SK-N-SH (cell line): ENCODE results near the gene RBAK. TPM values are rescaled to one million over a fixed set of nuclear protein-coding genes. Genes with fewer than 3 reads are reported as not detected.

Source experiments
- CTCF ChIA-PET: fragments of 300-600, 350-600 bp; formaldehyde crosslinking; extraction: SDS; loops from one replicate; lab custom pipeline; 2021; lab: Yijun Ruan, JAX
- POLR2A ChIA-PET: fragments of 350-600 bp; sonication (Branson Sonifier 250); formaldehyde crosslinking; extraction: SDS; loops from one replicate; lab custom pipeline; 2020; ENCODE audit warnings: antibody characterized with exemption, inconsistent platforms; lab: Yijun Ruan, JAX
- DNase-seq: peaks from one replicate; pipeline ENCODE4 v3.0.0; 2012
- H2AFZ ChIP-seq: fragments of 200-600 bp; sonication (generic); 2 replicates; pipeline ENCODE4 v1.8.1; 2016; ENCODE audit warnings: antibody characterized with exemption, mild to moderate bottlenecking, low read depth
- H3F3A ChIP-seq: fragments of 200-600 bp; sonication (generic); replicated peaks from 2 replicates; pipeline ENCODE3; 2016; ENCODE audit warnings: antibody characterized with exemption, mild to moderate bottlenecking; ENCODE audit not compliant: insufficient read depth
- H3K27ac ChIP-seq, 2 experiments: fragments of 200-500 bp in 1 of 2; fragments of 200-600 bp in 1 of 2; sonication (Bioruptor generic) in 1 of 2; sonication (generic), shearing (Covaris generic) in 1 of 2; 2 replicates each; pipeline versions ENCODE4 v1.5.1 to v1.6.1; 2014 to 2016; ENCODE audit warnings: low read depth in 2 of 2, inconsistent platforms in 1 of 2, low read length in 1 of 2, mild to moderate bottlenecking in 1 of 2, mixed read lengths in 1 of 2
- H3K27me3 ChIP-seq: fragments of 200-600 bp; sonication (generic), shearing (Covaris generic); 2 replicates; pipeline ENCODE4 v1.6.1; 2016; ENCODE audit warnings: mixed run types; ENCODE audit not compliant: insufficient read depth
- H3K36me3 ChIP-seq, 2 experiments: fragments of 200-500 bp in 1 of 2; fragments of 200-600 bp in 1 of 2; sonication (Bioruptor generic) in 1 of 2; sonication (generic) in 1 of 2; replicated peaks in 1 of 2; 2 replicates each; pipeline versions ENCODE3 to v1.5.1; 2014 to 2016; ENCODE audit warnings: low read length in 1 of 2, mild to moderate bottlenecking in 1 of 2; ENCODE audit not compliant: insufficient read depth in 2 of 2, control insufficient read depth in 1 of 2
- H3K4me1 ChIP-seq, 2 experiments: fragments of 200-500 bp in 1 of 2; fragments of 200-600 bp in 1 of 2; sonication (Bioruptor generic) in 1 of 2; sonication (generic), shearing (Covaris generic) in 1 of 2; 2 replicates each; pipeline versions ENCODE4 v1.5.1 to v1.6.1; 2014 to 2016; ENCODE audit warnings: low read depth in 1 of 2, low read length in 1 of 2, mixed run types in 1 of 2; ENCODE audit not compliant: insufficient read depth in 2 of 2, control insufficient read depth in 1 of 2
- H3K4me2 ChIP-seq: fragments of 200-600 bp; sonication (generic), shearing (Covaris generic); 2 replicates; pipeline ENCODE4 v1.6.1; 2017; ENCODE audit warnings: mixed run types
- H3K4me3 ChIP-seq, 2 experiments: fragments of 200-500 bp in 1 of 2; fragments of 200-600 bp in 1 of 2; sonication (Bioruptor generic) in 1 of 2; sonication (generic), shearing (Covaris generic) in 1 of 2; 2 replicates each; pipeline versions ENCODE4 v1.5.1 to v1.8.1; 2014 to 2016; ENCODE audit warnings: low read depth in 2 of 2, inconsistent platforms in 1 of 2, low read length in 1 of 2, mild to moderate bottlenecking in 1 of 2, mixed read lengths in 1 of 2, moderate library complexity in 1 of 2
- H3K79me2 ChIP-seq: fragments of 200-600 bp; sonication (generic); 2 replicates; pipeline ENCODE4 v1.8.1; 2017; ENCODE audit warnings: mild to moderate bottlenecking; ENCODE audit not compliant: insufficient read depth
- H3K9ac ChIP-seq: fragments of 200-600 bp; sonication (generic); 2 replicates; pipeline ENCODE4 v1.6.1; 2017; ENCODE audit warnings: mixed run types
- H3K9me2 ChIP-seq: fragments of 200-600 bp; sonication (generic); 2 replicates; pipeline ENCODE4 v1.6.1; 2017; ENCODE audit warnings: mixed run types
- H3K9me3 ChIP-seq: fragments of 200-600 bp; sonication (generic); 2 replicates; pipeline ENCODE4 v1.6.1; 2017; ENCODE audit warnings: mixed run types, mild to moderate bottlenecking, moderate library complexity
- H4K20me1 ChIP-seq: fragments of 200-600 bp; sonication (generic); 2 replicates; pipeline ENCODE4 v1.6.1; 2017; ENCODE audit warnings: mild to moderate bottlenecking, mixed run types; ENCODE audit not compliant: insufficient read depth
- ELF1 ChIP-seq: IDR thresholded peaks from 2 replicates; pipeline ENCODE4 v1.4.0; 2012
- EP300 ChIP-seq, 2 experiments: IDR thresholded peaks; 2 replicates each; pipeline versions ENCODE4 v1.4.0 to v1.6.1; 2012; ENCODE audit warnings: borderline replicate concordance in 1 of 2, low read depth in 1 of 2, low read length in 1 of 2
- FOSL2 ChIP-seq: IDR thresholded peaks from 2 replicates; pipeline ENCODE4 v1.4.0; 2012; ENCODE audit warnings: low read depth, mild to moderate bottlenecking, moderate library complexity, borderline replicate concordance
- FOXM1 ChIP-seq: IDR thresholded peaks from 2 replicates; pipeline ENCODE4 v1.4.0; 2012; ENCODE audit warnings: low read depth, mild to moderate bottlenecking
- GABPA ChIP-seq: IDR thresholded peaks from 2 replicates; pipeline ENCODE4 v1.4.0; 2012; ENCODE audit warnings: low read depth, mild to moderate bottlenecking
- MXI1 ChIP-seq: IDR thresholded peaks from 2 replicates; pipeline ENCODE4 v1.6.1; 2012; ENCODE audit warnings: mild to moderate bottlenecking, low read depth, low read length, improper control_type of control experiment
- RCOR1 ChIP-seq: fragments of 150-350 bp; IDR thresholded peaks from 2 replicates; pipeline ENCODE4 v1.6.1; 2017; ENCODE audit warnings: antibody characterized with exemption, low read length
- RFX5 ChIP-seq: IDR thresholded peaks from 2 replicates; pipeline ENCODE4 v1.6.1; 2012; ENCODE audit warnings: mild to moderate bottlenecking, improper control_type of control experiment, low read length
- RXRA ChIP-seq: IDR thresholded peaks from 2 replicates; pipeline ENCODE4 v1.4.0; 2012; ENCODE audit warnings: low read depth, mild to moderate bottlenecking, borderline replicate concordance
- SIN3A ChIP-seq: IDR thresholded peaks from 2 replicates; pipeline ENCODE4 v1.6.1; 2012; ENCODE audit warnings: low read depth, mild to moderate bottlenecking, low read length, moderate library complexity, borderline replicate concordance
- SMC3 ChIP-seq: IDR thresholded peaks from 2 replicates; pipeline ENCODE4 v1.6.1; 2012; ENCODE audit warnings: low read depth, low read length, improper control_type of control experiment
- TAF1 ChIP-seq: IDR thresholded peaks from 2 replicates; pipeline ENCODE4 v1.6.1; 2012; ENCODE audit warnings: low read depth, mild to moderate bottlenecking, low read length, moderate library complexity, borderline replicate concordance
- YY1 ChIP-seq: IDR thresholded peaks from 2 replicates; pipeline ENCODE4 v1.4.0; 2012; ENCODE audit warnings: low read depth, mild to moderate bottlenecking
- ZBTB33 ChIP-seq: IDR thresholded peaks from 2 replicates; pipeline ENCODE4 v1.4.0; 2012; ENCODE audit warnings: low read depth, borderline replicate concordance
- WGBS: methylation state at CpG from one replicate; pipeline ENCODE4 v1.1.6; 2017; ENCODE audit warnings: low lambda C conversion rate; 5-methylcytosine and 5-hydroxymethylcytosine counted together
- polyA plus RNA-seq, 3 experiments: library from polyadenylated mRNA; depleted of rRNA; stranded (reverse); fragments of >200 nt; gene quantifications; 2 replicates each; pipeline ENCODE4 v1.2.3, GENCODE V29; 2012
- TF ChIP-seq, protein P1 (sequence below): fragments of 150-350 bp; IDR thresholded peaks from 2 replicates; pipeline ENCODE4 v1.6.1; 2017; ENCODE audit warnings: antibody characterized with exemption, low read length, low read depth, borderline replicate concordance
- TF ChIP-seq, protein P2 (sequence below): IDR thresholded peaks from 2 replicates; pipeline ENCODE4; 2012
- TF ChIP-seq, protein P3 (sequence below): IDR thresholded peaks from 2 replicates; pipeline ENCODE4 v1.6.1; 2012; ENCODE audit warnings: mild to moderate bottlenecking, low read depth, low read length, moderate library complexity

RBAK gene
- polyA plus RNA-seq, 1 of the 3 experiments (the other 2 are of a cell fraction), result 2.5 TPM

DNA sequence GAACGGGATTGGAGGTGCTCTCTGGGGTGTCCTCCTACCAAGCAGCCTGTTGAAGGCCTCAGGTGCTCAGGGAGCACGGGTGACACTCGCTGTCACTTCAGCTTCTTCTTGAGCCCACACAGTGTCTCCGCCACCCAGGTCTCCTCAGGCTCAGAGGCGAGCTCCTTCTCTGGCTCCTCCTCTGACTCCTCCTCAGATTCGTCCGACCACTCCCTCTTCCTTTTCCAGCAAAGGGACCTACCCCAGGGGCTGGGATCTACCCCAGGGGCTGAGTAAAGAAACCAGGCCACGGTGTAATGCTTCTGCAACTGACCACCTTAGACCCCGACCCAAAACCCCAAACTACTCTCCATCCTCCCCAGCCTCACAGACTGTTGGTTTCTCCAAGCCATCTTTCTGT lies 9.2 kb upstream of the RBAK start:
- no peaks in the 10 kb centered on the region for H3K9me2 ChIP-seq
- H2AFZ ChIP-seq, result no peak overlapping the region
- no peak overlapping the region for H3K27ac ChIP-seq
- no peak overlapping the region for H3K4me2 ChIP-seq
- H3K36me3 ChIP-seq, result no peaks in the 10 kb centered on the region
- no peak overlapping the region for H3K9ac ChIP-seq
- no peaks in the 10 kb centered on the region for H3K27me3 ChIP-seq
- no peak overlapping the region for H3K4me3 ChIP-seq
- no peak for DNase-seq
- H3K4me1 ChIP-seq, result no peaks in the 10 kb centered on the region
- TF ChIP-seq EP300 (IDR thresholded peaks at IDR 0.05; ENCODE audit: borderline replicate concordance in 1 of 2, low read depth in 1 of 2, low read length in 1 of 2) (no peak), SMC3 (no peak), RXRA (no peak), RFX5 (no peak), ELF1 (no peak), SIN3A (no peak), GABPA (no peak), TAF1 (no peak), RCOR1 (no peak), MXI1 (no peak)
- TF ChIP-seq, all 33 proteins: peak for 0
- Histone ChIP-seq H3F3A (no peaks in the 10 kb centered on the region), H3K9me3 (no peaks in the 10 kb centered on the region), H4K20me1 (no peaks in the 10 kb centered on the region), H3K79me2 (no peaks in the 10 kb centered on the region)
- POLR2A ChIA-PET, result interaction anchor here (1.2 kb wide), 1 partner anchor 9 kb away, joined by 5 read pairs; the partner anchor contains the start of gene RBAK
- 86% methylated on average over 9 of the region's 9 CpGs for WGBS
- CTCF ChIA-PET, result no interaction called here

DNA sequence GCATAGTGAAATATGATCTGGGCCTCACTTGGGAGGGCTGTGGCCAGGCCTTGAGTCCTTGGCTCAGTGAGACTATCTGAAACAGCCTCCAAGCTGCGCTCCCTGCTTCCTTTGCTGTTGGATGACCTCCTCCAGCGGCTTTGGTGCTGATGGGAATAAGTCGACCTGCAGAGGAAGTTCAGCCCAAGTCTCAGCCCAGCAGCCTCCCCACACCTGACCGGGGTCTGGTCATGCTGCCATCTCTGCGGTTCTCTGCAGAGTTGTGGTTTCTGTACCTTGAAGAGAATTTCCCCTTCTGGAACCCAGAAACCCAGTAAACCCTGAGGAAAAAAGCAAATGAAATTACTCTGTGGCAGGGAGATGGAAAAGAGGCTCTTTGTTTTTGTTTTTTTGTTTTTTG lies 4.6 kb upstream of the RBAK start:
- no peak for DNase-seq
- Histone ChIP-seq H3F3A (peaks cover 3% of the 10 kb centered on the region), H4K20me1 (no peaks in the 10 kb centered on the region)
- CTCF ChIA-PET, result no interaction called here
- WGBS, result 96% methylated on average over 5 of the region's 5 CpGs
- TF ChIP-seq ZBTB33 (no peak), TAF1 (no peak), FOSL2 (no peak), YY1 (no peak), FOXM1 (no peak)
- TF ChIP-seq, protein P1, sequence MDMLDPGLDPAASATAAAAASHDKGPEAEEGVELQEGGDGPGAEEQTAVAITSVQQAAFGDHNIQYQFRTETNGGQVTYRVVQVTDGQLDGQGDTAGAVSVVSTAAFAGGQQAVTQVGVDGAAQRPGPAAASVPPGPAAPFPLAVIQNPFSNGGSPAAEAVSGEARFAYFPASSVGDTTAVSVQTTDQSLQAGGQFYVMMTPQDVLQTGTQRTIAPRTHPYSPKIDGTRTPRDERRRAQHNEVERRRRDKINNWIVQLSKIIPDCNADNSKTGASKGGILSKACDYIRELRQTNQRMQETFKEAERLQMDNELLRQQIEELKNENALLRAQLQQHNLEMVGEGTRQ, result no peak
- TF ChIP-seq, protein P2, sequence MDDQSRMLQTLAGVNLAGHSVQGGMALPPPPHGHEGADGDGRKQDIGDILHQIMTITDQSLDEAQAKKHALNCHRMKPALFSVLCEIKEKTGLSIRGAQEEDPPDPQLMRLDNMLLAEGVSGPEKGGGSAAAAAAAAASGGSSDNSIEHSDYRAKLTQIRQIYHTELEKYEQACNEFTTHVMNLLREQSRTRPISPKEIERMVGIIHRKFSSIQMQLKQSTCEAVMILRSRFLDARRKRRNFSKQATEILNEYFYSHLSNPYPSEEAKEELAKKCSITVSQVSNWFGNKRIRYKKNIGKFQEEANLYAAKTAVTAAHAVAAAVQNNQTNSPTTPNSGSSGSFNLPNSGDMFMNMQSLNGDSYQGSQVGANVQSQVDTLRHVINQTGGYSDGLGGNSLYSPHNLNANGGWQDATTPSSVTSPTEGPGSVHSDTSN, result no peak
- TF ChIP-seq, protein P3, sequence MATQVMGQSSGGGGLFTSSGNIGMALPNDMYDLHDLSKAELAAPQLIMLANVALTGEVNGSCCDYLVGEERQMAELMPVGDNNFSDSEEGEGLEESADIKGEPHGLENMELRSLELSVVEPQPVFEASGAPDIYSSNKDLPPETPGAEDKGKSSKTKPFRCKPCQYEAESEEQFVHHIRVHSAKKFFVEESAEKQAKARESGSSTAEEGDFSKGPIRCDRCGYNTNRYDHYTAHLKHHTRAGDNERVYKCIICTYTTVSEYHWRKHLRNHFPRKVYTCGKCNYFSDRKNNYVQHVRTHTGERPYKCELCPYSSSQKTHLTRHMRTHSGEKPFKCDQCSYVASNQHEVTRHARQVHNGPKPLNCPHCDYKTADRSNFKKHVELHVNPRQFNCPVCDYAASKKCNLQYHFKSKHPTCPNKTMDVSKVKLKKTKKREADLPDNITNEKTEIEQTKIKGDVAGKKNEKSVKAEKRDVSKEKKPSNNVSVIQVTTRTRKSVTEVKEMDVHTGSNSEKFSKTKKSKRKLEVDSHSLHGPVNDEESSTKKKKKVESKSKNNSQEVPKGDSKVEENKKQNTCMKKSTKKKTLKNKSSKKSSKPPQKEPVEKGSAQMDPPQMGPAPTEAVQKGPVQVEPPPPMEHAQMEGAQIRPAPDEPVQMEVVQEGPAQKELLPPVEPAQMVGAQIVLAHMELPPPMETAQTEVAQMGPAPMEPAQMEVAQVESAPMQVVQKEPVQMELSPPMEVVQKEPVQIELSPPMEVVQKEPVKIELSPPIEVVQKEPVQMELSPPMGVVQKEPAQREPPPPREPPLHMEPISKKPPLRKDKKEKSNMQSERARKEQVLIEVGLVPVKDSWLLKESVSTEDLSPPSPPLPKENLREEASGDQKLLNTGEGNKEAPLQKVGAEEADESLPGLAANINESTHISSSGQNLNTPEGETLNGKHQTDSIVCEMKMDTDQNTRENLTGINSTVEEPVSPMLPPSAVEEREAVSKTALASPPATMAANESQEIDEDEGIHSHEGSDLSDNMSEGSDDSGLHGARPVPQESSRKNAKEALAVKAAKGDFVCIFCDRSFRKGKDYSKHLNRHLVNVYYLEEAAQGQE, result no peak
- TF ChIP-seq, all 33 proteins: peak for 0
- Histone ChIP-seq H3K27me3 (no peaks in the 10 kb centered on the region), H3K36me3 (no peaks in the 10 kb centered on the region), H3K4me1 (peaks cover 0 to 3% of the 10 kb centered on the region in 2 experiments; a peak in 1 of 4 replicates), H3K79me2 (peaks cover 6% of the 10 kb centered on the region), H3K4me3 (no peak overlapping the region), H3K9me3 (no peaks in the 10 kb centered on the region), H3K27ac (no peak overlapping the region), H3K9me2 (no peaks in the 10 kb centered on the region), H2AFZ (no peak overlapping the region), H3K4me2 (no peak overlapping the region), H3K9ac (no peak overlapping the region)
- POLR2A ChIA-PET, result no interaction called here
